Choroid plexus epithelial cell (primary cell): ENCODE data around the gene REEP3.
A peak's percentile ranks its signal among the peaks of the same experiment; 100 is the strongest.

Experiments
- DNase-seq: peaks from one replicate; pipeline ENCODE4 v3.0.0-alpha.2; 2010; ENCODE audit warnings: low read depth
- H3K4me3 ChIP-seq: 2 replicates; pipeline ENCODE4 v1.5.1; 2011; ENCODE audit warnings: low read depth, mild to moderate bottlenecking, control low read depth, low read length, moderate library complexity
- TF ChIP-seq, protein P1 (sequence below): conservative IDR thresholded peaks from 2 replicates; pipeline ENCODE4 v1.5.1; 2011; ENCODE audit warnings: low read depth, mild to moderate bottlenecking, control low read depth, inconsistent platforms, low read length, moderate library complexity

The REEP3 gene

DNA sequence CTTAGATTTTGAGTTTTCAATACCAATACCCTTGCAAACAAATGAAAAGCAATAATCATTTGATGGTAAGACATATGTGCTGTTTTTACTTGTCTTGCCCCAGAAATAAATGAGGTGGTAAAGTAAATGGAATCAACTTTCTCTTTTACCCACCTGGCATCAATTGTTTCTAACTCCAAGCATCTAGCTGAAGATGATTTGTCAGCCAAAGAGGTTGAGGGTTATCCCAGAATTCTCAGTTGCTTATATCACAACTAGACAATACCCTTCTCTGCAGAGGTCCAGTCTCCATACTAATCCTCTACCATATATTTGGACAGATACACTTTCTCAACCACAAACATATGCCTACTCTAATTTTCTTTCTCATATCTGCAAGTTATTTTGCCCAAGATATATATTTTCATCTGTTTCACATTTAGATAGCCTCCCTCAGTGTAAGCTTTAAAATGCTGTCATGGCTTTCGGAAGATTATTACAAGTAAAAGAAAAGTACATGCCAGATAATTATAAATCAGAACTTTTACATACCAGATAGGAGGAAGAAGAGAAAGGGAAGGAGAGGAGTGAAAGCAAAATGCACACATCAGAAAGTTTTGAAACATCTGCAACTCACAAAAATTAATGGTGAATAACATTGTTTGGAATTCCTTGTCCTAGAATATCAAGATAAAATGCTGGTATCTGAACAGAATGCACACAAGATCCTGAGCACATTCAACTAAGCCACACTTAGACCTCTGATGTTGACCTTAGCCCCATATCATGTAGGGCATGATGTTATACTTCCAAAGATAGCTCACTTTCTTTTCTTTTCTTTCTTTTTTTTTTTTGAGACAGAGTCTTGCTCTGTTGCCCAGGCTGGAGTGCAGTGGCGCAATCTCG is 146.6 kb downstream of the REEP3 start:
- peak; percentile 56 for DNase-seq

DNA sequence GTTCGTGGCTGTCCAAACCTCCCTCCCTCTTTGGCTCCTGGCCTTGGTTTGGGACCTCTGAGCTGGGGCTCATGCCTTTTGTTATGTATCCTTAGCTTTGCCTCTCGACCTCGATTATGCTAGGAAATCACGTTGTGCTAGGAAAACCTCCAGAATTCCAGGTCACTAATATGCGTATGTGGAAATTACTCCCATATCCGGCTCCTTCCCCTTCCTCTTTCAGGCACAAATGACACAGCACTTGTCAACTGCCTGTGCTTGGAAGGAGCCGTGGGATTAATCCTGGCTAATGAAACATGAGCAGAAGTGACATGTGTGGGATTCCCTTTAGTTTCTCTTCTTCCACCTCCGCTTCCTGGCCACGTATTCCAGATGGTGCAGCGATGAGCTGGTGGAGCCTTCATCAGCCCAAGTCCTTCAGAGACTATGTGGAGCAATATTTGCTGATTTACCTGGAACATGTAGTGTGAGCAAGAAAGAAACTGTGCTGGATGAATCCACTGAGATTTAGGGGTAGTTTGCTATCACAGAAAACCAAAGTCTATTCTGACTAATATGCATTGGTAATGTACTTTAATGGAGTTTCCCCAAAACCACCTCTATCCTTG is 149.2 kb downstream of the REEP3 start:
- DNase-seq: no peak
- TF ChIP-seq, protein P1, sequence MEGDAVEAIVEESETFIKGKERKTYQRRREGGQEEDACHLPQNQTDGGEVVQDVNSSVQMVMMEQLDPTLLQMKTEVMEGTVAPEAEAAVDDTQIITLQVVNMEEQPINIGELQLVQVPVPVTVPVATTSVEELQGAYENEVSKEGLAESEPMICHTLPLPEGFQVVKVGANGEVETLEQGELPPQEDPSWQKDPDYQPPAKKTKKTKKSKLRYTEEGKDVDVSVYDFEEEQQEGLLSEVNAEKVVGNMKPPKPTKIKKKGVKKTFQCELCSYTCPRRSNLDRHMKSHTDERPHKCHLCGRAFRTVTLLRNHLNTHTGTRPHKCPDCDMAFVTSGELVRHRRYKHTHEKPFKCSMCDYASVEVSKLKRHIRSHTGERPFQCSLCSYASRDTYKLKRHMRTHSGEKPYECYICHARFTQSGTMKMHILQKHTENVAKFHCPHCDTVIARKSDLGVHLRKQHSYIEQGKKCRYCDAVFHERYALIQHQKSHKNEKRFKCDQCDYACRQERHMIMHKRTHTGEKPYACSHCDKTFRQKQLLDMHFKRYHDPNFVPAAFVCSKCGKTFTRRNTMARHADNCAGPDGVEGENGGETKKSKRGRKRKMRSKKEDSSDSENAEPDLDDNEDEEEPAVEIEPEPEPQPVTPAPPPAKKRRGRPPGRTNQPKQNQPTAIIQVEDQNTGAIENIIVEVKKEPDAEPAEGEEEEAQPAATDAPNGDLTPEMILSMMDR: no peak
- H3K4me3 ChIP-seq: no peak overlapping the region

More for the DNA sequence above, 146.6 kb downstream of the REEP3 start:
- TF ChIP-seq, protein P1: no peak
- no peak overlapping the region for H3K4me3 ChIP-seq

DNA sequence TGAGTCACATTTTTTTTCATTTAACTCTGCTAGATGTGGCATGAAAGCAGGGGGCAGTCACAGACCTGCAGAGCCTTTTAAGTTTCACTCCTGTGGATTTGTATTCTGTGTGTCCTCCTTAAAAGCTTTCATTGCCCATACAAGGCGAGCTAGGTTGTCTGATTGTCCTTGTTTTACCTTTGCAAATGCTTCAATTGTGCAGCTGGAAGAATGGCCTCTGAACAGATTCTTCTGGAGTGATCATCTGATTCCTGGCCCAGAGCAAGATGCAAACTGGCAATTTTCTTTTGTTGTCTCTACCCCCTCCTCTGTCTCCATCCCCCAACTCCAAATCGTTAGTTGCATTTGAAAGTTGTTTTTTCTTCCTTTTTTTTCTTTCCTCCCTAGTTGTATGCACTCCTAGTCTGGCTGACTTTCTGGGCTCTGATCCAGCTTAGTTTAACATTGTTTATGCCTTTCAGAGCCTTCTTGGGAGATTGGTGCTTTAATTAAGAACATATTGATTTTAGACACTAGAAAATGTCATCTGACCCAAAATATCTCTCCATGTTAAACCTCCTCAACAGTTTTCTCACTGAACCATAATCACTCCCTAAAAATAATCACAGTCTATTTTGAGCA is 150.2 kb downstream of the REEP3 start:
- no peak overlapping the region for H3K4me3 ChIP-seq
- TF ChIP-seq, protein P1: peak; percentile 12
- DNase-seq: peak; percentile 78

DNA sequence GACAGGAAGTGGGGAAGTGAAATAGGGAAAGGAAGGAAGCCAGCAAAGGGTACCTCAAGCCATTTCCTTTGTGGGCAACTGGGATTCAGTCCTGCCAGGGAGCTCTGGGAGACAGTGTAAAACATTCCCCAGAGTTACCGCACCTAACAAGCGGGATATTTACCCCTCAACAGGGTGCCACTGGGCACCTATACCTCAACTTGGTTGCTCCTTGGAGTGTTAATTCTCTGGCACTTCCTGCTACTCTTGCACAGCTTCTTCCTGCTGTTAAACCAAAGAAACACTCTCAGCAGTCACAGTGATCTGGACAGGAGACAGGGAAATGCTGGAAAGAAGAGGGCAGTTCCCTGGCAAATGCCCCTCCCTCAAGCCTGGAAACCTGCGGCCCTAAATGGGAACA is 151.3 kb downstream of the REEP3 start:
- no peak for DNase-seq
- TF ChIP-seq, protein P1: no peak
- no peak overlapping the region for H3K4me3 ChIP-seq

DNA sequence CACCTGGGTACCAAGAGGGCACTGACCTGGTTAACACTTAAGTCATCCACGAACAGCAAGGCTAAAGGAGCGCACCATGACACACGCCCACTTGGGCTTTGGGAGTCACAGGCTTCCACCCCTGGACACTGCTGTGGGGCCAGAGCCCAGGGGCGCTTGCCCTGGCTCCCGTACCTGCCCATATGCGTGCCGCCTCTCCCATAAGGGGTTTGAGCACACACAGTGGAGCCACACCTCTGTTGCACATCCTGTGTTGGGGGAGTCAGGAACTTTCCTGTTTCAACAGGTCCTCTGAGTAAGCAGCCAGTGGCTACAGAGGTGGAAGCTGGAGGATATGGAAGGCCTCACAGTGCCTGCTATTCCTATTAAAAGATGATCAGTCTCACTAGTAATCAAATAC is 152.0 kb downstream of the REEP3 start:
- no peak overlapping the region for H3K4me3 ChIP-seq
- TF ChIP-seq, protein P1: no peak
- no peak for DNase-seq

DNA sequence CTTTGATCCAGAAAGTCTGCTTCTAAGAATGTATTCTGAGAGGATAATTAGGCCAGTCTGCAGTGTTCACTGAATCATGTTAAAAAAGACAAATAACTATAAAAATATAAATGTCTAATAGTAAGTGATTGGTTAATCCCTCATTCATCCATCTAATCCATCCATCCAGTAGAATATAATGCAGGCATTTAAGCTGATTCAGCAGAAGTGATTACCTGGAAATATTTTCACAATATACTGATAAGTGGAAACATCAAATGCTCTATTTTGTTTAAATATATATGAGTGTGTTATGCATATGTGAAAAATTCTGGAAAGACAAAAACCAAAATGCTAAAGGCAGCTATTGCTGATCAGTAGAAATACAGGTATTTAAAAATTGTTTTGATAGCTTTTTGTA is 152.6 kb downstream of the REEP3 start:
- H3K4me3 ChIP-seq: no peak overlapping the region
- TF ChIP-seq, protein P1: no peak
- DNase-seq: no peak
